WERI-Rb-1 (cell line): Measurements from ENCODE around the gene NBPF14.
"Not testable (repeated sequence)": the region's sequence is repeated elsewhere in the genome, so short reads cannot be mapped to it uniquely, and the experiment has no call there.

ENCODE experiments used
- DNase-seq: peaks from one replicate; pipeline ENCODE4 v3.0.0-alpha.2; 2020
- H3K27ac ChIP-seq: fragments of 250-450 bp; sonication (Bioruptor Pico); 2 replicates; pipeline ENCODE4 v1.5.1; 2020; ENCODE audit warnings: mild to moderate bottlenecking, moderate library complexity
- H3K27me3 ChIP-seq: fragments of 250-450 bp; sonication (Bioruptor Pico); 2 replicates; pipeline ENCODE4 v1.5.1; 2021; ENCODE audit warnings: mild to moderate bottlenecking, low read depth, moderate library complexity; ENCODE audit not compliant: insufficient read depth, severe bottlenecking
- H3K36me3 ChIP-seq: fragments of 250-450 bp; sonication (Bioruptor Pico); 2 replicates; pipeline ENCODE4 v1.5.1; 2020; ENCODE audit warnings: mild to moderate bottlenecking, moderate library complexity
- H3K4me3 ChIP-seq: 2 replicates; pipeline ENCODE4 v1.5.1; 2011; ENCODE audit warnings: low read depth, mild to moderate bottlenecking, control low read depth, low read length
- H3K9me3 ChIP-seq: fragments of 250-450 bp; sonication (Bioruptor Pico); 2 replicates; pipeline ENCODE4 v1.5.1; 2021; ENCODE audit warnings: mild to moderate bottlenecking, moderate library complexity; ENCODE audit not compliant: severe bottlenecking
- TF ChIP-seq, protein P1 (sequence below): IDR thresholded peaks from 2 replicates; pipeline ENCODE4 v1.5.1; 2011; ENCODE audit warnings: low read depth, mild to moderate bottlenecking, control low read depth, inconsistent platforms, low read length

Gene NBPF14, protein sequence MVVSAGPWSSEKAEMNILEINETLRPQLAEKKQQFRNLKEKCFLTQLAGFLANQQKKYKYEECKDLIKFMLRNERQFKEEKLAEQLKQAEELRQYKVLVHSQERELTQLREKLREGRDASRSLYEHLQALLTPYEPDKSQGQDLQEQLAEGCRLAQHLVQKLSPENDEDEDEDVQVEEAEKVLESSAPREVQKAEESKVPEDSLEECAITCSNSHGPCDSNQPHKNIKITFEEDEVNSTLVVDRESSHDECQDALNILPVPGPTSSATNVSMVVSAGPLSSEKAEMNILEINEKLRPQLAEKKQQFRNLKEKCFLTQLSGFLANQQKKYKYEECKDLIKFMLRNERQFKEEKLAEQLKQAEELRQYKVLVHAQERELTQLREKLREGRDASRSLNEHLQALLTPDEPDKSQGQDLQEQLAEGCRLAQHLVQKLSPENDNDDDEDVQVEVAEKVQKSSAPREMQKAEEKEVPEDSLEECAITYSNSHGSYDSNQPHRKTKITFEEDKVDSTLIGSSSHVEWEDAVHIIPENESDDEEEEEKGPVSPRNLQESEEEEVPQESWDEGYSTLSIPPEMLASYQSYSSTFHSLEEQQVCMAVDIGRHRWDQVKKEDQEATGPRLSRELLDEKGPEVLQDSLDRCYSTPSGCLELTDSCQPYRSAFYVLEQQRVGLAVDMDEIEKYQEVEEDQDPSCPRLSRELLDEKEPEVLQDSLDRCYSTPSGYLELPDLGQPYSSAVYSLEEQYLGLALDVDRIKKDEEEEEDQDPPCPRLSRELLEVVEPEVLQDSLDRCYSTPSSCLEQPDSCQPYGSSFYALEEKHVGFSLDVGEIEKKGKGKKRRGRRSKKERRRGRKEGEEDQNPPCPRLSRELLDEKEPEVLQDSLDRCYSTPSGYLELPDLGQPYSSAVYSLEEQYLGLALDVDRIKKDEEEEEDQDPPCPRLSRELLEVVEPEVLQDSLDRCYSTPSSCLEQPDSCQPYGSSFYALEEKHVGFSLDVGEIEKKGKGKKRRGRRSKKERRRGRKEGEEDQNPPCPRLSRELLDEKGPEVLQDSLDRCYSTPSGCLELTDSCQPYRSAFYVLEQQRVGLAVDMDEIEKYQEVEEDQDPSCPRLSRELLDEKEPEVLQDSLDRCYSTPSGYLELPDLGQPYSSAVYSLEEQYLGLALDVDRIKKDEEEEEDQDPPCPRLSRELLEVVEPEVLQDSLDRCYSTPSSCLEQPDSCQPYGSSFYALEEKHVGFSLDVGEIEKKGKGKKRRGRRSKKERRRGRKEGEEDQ (N-terminal part only)

DNA sequence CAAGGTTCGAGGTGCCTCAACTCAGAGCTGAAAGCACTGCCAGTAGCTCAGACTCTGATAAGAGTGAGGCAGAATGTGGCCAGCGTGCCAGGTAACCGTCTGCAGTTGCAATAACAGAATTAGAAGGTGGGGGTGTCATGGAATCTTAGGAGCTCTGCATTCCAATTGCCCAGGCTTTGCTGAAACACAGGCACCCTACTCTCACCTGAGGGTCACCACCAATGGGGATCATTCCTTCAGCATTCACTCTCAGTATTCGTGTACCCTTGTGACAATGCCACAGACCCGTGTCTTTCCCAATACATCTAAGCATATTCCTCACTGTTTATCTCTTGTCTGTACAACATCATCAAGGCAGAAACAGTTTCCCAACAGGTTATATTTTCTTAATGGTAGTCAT lies at the start of gene NBPF14:
Gene NBPF14 (minus strand): TSS at position 101 of the 400 bp plus-strand sequence. CDS start 294 bp downstream, outside the sequence.
- H3K9me3 ChIP-seq, H3K4me3 ChIP-seq, DNase-seq, H3K36me3 ChIP-seq, H3K27me3 ChIP-seq, H3K27ac ChIP-seq: not testable (repeated sequence)

DNA sequence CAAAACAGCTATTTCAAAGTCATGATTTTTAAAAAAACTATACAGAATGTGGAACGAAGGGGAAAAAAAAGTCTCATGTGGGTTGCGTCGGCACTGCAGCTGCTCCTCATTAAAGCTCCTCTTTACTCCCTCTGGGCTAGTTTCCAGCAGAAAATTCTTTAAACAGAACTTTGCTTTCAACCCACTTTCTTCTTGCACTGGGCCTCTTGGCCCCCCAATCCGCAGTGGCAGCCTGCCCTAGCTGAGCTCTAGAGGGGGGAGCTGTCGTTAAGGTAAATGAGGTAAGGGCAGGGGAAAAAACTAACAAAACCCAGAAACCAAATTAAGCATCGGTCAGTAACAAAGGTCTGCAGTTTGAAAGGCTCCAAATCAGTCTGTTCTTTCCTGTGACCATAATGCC lies 29.6 kb upstream of the NBPF14 start:
- not testable (repeated sequence) for H3K4me3 ChIP-seq, H3K27ac ChIP-seq, H3K9me3 ChIP-seq, H3K36me3 ChIP-seq, H3K27me3 ChIP-seq
- peak; percentile 7 for DNase-seq

DNA sequence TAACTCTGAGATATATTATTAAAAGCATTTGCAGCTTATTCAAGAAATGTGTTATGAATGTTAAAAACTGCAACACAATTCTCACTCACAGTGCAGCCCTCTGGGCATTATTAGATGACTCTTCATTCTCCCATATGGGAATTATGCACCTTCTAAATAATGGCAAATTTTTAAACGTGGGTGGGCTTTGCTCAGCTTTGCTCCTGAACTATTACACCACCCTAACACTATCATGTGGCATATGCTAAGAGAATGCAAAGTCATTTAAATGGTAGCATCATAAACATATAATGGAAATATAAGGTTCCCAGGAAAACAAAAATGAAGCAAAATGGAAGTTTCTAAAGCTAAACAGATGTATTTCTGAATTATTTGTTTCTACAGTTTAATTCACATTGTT lies 22.4 kb upstream of the NBPF14 start:
- DNase-seq, H3K27me3 ChIP-seq, H3K9me3 ChIP-seq, H3K27ac ChIP-seq, H3K36me3 ChIP-seq, H3K4me3 ChIP-seq: not testable (repeated sequence)

DNA sequence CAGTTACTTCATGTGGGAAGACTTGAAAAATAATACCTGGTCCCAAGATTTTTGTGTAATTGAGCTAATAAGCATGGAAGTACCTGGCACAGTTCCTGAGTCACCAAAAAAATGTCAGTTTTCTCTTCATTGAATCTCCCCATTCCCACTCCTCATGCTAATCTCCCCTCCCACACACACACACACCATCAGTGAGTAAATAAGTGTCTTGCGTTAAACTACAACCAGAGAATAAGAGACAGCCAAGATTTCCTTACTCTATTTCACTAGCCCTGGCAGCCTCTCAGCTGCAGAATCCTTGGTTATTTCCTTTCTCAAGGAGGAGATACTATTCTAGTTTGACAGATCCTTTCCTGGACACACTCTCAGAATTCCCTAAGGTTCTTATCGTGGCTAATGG lies 9.5 kb upstream of the NBPF14 start:
- DNase-seq, H3K27me3 ChIP-seq, H3K27ac ChIP-seq, H3K4me3 ChIP-seq, H3K9me3 ChIP-seq, H3K36me3 ChIP-seq: not testable (repeated sequence)

DNA sequence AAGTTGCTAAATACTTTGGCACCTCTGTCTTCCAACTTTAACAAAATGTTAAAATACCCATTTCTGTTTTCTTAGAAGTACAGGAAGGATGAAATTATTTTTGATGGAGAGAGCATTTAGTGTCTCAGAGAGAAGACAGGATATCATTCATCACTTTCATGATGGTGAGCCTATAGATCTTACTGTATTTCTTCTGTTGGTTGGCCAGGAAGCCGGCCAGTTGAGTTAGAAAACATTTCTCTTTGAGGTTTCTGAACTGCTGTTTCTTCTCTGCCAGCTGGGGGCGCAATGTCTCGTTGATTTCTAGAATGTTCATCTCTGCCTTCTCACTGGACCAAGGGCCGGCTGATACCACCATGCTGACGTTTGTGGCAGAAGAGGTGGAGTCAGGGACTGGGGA lies 451 bp downstream of the NBPF14 start:
- H3K36me3 ChIP-seq, H3K9me3 ChIP-seq, H3K4me3 ChIP-seq, H3K27ac ChIP-seq, H3K27me3 ChIP-seq, DNase-seq: not testable (repeated sequence)

DNA sequence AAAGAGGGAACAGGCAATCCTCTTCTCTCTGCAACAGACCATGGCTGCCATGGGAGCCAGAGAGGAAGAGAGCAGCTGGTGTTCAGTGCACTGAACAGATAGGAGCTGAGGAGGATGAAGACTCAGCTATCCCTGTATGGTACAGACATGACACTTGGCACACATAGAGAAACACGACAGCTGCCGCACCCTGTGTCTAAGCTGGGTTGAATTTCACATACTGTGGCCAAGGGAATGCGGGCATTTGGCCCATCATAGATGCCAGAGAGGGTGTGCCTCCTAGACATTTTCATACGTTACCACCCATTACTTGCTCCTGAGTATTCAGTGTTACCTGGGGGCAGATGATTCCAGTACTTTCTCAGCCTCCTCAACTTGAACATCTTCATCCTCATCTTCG lies 4.7 kb downstream of the NBPF14 start:
- H3K27ac ChIP-seq, H3K4me3 ChIP-seq, H3K36me3 ChIP-seq: not testable (repeated sequence)

DNA sequence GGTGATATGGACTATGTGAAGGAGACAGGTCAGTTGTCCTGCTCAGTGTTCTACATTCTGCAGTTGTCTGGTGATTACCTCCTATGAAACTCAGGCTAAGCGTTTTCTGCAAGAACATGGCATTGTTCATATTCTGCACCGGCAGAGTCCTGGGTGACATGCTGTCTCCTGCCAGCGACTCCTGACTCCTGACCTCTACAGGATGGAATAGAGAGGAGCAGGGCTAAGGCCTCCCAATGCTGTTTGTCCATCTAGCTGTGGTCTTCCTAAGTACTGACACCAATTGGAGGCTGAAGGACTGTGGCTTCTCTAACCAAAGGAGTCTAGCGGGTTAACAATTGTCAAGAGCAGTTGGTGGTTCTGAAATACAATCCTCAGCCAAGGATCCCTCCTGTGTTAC lies 63.7 kb downstream of the NBPF14 start:
- TF ChIP-seq, protein P1, sequence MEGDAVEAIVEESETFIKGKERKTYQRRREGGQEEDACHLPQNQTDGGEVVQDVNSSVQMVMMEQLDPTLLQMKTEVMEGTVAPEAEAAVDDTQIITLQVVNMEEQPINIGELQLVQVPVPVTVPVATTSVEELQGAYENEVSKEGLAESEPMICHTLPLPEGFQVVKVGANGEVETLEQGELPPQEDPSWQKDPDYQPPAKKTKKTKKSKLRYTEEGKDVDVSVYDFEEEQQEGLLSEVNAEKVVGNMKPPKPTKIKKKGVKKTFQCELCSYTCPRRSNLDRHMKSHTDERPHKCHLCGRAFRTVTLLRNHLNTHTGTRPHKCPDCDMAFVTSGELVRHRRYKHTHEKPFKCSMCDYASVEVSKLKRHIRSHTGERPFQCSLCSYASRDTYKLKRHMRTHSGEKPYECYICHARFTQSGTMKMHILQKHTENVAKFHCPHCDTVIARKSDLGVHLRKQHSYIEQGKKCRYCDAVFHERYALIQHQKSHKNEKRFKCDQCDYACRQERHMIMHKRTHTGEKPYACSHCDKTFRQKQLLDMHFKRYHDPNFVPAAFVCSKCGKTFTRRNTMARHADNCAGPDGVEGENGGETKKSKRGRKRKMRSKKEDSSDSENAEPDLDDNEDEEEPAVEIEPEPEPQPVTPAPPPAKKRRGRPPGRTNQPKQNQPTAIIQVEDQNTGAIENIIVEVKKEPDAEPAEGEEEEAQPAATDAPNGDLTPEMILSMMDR, result peak; percentile 44; the same call in 1 of the 2 replicates
- H3K4me3 ChIP-seq, H3K9me3 ChIP-seq, H3K27ac ChIP-seq, H3K36me3 ChIP-seq, H3K27me3 ChIP-seq: not testable (repeated sequence)
- peak; percentile 55 for DNase-seq

More for the DNA sequence above, 4.7 kb downstream of the NBPF14 start:
- not testable (repeated sequence) for DNase-seq, H3K9me3 ChIP-seq, H3K27me3 ChIP-seq

DNA sequence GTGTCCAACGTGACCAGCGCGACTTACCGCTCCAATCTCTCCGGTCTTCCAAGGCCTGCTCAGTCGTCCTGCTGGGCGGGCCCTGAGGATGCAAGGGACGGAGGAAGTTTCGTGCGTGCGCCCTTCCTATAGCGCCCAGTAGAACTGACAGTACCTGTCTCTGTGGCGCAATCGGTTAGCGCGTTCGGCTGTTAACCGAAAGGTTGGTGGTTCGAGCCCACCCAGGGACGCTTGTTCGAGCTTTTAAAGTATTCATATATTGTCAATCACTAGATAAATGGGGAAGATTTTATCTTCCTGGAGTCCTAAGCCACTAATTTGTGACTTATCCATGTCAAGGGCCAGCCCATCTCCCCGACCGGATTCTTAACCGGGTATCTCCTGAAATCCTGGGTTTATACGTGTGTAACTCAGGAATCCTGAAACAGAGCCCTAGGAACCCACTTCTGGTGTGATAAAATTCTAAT lies 66.7 kb downstream of the NBPF14 start:
- not testable (repeated sequence) for H3K9me3 ChIP-seq, H3K27ac ChIP-seq, H3K27me3 ChIP-seq, H3K36me3 ChIP-seq
- DNase-seq, result peak; percentile 77
- peak overlapping the region; percentile 42 for H3K4me3 ChIP-seq

DNA sequence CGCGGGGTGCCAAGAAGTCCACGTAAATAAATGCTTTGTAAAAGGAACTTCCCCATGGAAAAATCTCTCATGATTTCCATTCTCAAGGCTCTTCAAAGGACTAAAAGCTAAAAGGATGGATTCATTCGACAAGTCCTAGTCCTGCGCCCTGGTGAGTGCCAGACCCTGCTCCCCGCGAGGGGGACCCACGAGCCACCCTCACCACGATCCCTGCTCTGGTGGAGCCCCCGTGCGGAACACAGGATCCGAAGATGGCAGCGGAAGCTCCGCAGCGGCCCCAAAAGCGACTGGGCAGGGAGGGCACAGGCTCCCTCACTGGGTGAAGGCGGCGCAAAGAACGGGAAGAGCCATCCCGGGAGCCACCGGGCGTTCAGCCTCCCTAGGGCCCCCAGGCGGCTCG lies 67.2 kb downstream of the NBPF14 start:
- not testable (repeated sequence) for H3K27me3 ChIP-seq, H3K9me3 ChIP-seq, H3K4me3 ChIP-seq, DNase-seq, H3K27ac ChIP-seq, H3K36me3 ChIP-seq

DNA sequence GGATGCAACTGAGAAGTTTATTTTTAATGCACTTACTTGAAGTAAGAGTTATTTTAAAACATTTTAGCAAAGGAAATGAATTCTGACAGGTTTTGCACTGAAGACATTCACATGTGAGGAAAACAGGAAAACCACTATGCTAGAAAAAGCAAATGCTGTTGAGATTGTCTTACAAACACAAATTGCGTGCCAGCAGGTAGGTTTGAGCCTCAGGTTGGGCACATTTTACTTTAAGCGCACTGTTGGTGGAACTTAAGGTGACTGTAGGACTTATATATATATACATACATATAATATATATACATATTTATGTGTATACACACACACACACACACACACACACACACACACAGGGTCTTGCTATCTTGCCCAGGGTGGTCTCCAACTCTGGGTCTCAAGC lies 69.2 kb downstream of the NBPF14 start:
- H3K4me3 ChIP-seq, H3K27ac ChIP-seq, DNase-seq, H3K9me3 ChIP-seq, H3K36me3 ChIP-seq, H3K27me3 ChIP-seq: not testable (repeated sequence)

DNA sequence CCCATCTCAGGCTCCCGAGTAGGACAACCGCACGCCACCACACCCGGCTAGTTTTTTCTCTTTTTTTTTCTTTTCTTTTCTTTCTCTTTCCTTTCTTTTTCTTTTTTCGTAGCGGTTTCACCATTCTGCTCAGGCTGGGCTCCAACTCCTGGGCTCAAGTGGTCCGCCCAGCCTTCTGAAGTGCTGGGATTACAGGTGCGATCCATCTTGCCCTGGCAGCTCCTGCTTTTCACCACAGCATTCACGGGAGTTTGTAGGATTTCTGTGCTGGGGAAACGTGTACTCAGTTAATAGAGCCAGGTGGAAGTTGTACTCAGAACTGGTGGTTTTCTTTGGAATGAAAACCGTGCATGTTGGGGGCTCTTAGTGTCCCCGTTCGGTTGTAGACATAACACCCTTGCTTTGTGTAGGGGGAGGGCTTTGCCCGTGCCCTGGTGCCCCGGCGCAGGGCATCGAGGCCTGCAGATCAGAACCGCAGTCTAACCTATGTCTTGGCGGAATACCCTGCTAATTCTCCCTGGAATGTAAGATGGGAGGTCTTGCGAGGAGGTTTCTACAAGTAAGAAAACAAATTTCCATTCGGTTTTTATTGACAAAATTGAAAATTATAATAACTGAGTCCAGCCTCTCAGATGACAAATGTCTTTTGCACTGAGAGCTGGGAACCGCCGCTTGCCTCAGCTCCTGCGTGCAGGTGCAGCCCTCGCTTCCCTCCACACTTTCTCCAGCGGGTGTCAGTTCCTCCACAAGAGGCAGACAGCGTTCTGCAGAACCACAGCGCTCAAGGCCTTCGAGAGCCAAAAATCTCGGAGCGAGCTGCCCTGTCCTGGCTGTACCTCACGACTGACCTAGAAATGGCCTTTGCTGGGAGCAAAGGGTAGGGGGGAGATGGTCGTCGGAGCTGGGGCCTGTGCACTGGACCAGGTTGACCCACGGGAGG lies 72.3 kb downstream of the NBPF14 start:
- H3K27ac ChIP-seq, result not testable (repeated sequence)

More for the DNA sequence above, 72.3 kb downstream of the NBPF14 start:
- not testable (repeated sequence) for H3K27me3 ChIP-seq, H3K36me3 ChIP-seq, H3K9me3 ChIP-seq, DNase-seq
- H3K4me3 ChIP-seq, result peak overlapping the region; percentile 19
